Measurements from ENCODE around the gene FNDC11.
A peak's percentile ranks its signal among the peaks of the same experiment; 100 is the strongest.

Gene FNDC11

DNA sequence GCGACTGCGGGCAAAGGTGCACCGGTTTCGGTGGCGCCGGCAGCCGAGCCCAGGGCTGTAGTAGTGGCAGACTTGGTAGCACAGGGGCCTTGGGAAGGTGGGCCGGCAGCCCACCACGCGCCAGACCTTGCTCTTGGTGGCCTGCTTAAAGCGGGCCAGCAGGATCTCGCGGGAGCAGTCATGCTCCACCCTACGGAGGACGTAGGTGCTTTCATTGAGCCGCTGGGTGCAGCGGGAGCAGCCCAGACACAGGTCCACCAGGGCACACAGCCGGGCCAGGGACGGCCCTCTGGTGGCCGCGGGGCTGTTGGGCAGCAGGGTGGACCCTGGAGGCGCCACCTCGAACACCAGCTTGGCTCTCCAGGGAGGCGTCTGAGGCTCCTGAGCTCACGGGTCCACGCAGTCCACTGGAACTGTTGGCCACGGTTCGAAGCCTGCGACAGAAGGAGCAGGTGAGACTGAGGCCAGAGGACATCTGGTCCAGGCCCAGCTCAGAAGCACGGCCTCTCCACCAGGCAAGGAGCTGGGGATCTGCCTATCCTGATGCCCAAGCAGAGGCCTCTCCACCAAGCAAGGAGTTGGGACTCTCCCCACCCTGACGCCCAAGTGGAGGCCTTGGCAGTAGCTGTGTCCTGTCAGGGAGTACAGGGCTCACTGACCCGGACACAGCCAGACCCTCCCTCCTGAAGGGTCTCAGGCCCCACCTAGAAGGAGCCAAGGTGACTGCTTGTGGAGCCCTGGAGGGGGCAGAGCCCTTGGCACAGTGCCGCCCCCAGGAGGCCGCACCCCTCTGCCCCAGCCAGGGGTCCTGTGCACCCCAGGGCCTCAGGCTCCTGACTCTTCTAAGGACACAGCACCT lies 19.1 kb downstream of the FNDC11 start:
- TF ChIP-seq, protein P1, sequence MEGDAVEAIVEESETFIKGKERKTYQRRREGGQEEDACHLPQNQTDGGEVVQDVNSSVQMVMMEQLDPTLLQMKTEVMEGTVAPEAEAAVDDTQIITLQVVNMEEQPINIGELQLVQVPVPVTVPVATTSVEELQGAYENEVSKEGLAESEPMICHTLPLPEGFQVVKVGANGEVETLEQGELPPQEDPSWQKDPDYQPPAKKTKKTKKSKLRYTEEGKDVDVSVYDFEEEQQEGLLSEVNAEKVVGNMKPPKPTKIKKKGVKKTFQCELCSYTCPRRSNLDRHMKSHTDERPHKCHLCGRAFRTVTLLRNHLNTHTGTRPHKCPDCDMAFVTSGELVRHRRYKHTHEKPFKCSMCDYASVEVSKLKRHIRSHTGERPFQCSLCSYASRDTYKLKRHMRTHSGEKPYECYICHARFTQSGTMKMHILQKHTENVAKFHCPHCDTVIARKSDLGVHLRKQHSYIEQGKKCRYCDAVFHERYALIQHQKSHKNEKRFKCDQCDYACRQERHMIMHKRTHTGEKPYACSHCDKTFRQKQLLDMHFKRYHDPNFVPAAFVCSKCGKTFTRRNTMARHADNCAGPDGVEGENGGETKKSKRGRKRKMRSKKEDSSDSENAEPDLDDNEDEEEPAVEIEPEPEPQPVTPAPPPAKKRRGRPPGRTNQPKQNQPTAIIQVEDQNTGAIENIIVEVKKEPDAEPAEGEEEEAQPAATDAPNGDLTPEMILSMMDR (IDR thresholded peaks at IDR 0.05; ENCODE audit: low read depth, low read length, missing control alignments) = peak; percentile 42
- DNase-seq = no peak
- no peaks in the 10 kb centered on the region for H3K27me3 ChIP-seq (replicated peaks)
- no peaks in the 10 kb centered on the region for H3K36me3 ChIP-seq (replicated peaks)
- in situ Hi-C loops (cut with HindIII; ENCODE audit: low pct_ligation_motif_present, low sequenced_read_pairs) = no loop called here
- H3K4me3 ChIP-seq (ENCODE audit: low read depth, low read length) = peak overlapping the region; percentile 75
- H3K27ac ChIP-seq = no peak overlapping the region

DNA sequence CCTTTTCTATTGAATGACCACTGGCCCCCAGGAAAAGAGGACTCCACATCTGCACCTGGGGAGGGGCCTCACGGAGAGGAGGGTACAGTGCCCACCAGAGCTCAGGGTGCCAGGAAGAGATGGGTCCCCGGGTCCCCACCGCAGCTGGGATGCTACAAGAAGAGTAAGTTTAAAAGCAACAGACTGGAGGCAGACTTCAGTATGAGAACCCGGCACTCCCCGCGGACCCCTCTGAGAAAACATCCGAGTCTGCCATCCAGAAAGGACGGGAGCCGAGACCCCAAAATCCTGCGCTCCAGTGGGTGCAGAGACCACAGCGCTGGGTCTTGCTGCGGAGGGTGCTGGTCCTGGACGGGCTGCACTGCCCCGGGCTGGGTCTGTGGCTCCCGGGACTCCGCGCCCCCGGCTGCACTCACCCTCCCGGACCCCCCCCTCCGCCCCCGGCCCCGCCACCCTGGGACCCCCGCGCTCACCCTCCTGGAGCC lies 19.7 kb downstream of the FNDC11 start:
- in situ Hi-C loops (cut with HindIII; ENCODE audit: low pct_ligation_motif_present, low sequenced_read_pairs) = no loop called here
- TF ChIP-seq, protein P1 (IDR thresholded peaks at IDR 0.05; ENCODE audit: low read depth, low read length, missing control alignments) = no peak
- H3K27ac ChIP-seq = no peak overlapping the region
- no peak for DNase-seq
- peak overlapping the region; percentile 75 for H3K4me3 ChIP-seq (ENCODE audit: low read depth, low read length)
- no peaks in the 10 kb centered on the region for H3K27me3 ChIP-seq (replicated peaks)
- no peaks in the 10 kb centered on the region for H3K36me3 ChIP-seq (replicated peaks)

DNA sequence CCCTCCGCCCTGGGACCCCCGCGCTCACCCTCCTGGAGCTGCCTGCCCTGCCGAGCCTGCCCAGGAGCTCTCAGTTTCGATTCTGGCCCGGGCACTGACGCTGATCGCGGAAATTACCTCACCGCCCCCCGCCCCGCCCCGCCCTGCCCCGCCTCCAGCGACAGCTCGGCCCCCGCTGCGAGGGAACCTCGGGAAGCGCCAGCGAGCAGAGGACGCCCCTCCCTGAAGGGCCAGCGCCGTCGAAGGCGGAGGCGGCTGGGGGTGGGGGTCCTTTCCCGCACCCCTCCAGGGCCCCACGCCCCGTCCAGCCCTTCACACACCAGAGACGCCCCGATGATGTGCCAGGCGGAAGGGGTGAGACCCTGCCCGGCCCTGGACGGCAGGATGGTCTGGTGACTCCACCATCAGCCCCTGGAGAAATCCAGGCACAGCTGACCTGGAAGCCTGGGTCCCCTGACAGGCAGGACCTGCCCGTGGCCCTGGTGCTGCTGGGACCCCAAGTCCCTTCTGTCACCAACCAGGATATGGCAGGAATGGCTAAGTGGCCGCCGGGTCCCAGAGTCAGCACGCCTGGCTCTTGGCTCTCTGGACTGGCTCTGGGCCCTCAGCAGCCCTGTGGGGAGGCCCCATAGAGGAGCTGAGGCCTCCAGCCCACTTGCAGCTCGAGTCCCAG lies 20.3 kb downstream of the FNDC11 start, which contains the start of gene HELZ2:
Gene HELZ2 (minus strand): TSS at position 84 of the 673 bp plus-strand sequence. CDS start 1,854 bp downstream, outside the sequence.
- H3K27me3 ChIP-seq (replicated peaks) = no peaks in the 10 kb centered on the region
- H3K27ac ChIP-seq = peak within 1 kb of the TSS; percentile 42
- no peaks in the 10 kb centered on the region for H3K36me3 ChIP-seq (replicated peaks)
- peak; percentile 61 for DNase-seq
- in situ Hi-C loops (cut with HindIII; ENCODE audit: low pct_ligation_motif_present, low sequenced_read_pairs) = no loop called here
- TF ChIP-seq, protein P1 (IDR thresholded peaks at IDR 0.05; ENCODE audit: low read depth, low read length, missing control alignments) = no peak
- peak within 1 kb of the TSS; percentile 75 for H3K4me3 ChIP-seq (ENCODE audit: low read depth, low read length)

DNA sequence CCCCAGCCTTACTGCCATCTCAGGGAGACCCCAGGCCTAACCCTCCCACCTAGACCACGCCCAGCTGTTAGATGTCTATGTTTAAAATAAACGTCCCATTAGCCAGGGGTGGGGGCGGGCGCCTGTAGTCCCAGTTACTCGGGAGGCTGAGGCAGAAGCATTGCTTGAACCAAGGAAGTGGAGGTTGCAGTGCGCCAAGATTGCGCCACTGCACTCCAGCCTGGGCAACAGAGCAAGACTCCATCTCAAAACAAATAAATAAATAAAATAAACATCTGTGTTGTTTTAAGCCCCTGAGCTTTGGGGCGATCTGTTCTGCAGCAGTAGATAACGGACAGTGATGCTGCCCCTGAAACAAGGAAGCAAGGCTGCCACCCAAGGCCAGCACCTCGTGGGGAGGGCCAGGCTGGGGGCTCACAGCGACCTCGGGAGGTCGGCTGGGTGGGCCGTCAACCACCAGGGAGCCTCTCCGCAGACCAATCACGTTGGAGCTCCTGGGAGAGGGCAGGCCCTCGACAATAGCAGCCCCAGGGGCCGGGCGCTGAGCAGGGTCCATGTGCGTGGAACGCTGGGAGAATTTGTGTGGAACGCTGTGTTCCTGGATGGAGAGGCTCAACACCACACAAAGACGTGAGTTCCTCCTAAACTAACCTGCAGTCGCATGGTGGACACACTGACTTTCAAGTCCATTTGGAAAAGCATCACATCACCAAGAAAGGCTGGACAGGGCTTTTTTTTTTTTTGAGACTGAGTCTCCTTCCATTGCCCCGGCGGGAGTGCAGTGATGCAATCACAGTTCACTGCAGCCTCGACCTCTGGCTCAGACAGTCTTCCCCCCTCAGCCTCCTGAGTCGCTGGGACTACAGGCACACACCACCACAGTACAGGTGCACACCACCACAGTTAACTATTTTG lies 21.1 kb downstream of the FNDC11 start:
- DNase-seq = no peak
- no peak overlapping the region for H3K27ac ChIP-seq
- TF ChIP-seq, protein P1 (IDR thresholded peaks at IDR 0.05; ENCODE audit: low read depth, low read length, missing control alignments) = no peak
- no peaks in the 10 kb centered on the region for H3K36me3 ChIP-seq (replicated peaks)
- in situ Hi-C loops (cut with HindIII; ENCODE audit: low pct_ligation_motif_present, low sequenced_read_pairs) = loop anchor here (25.0 kb wide), 2 partner anchors 112 to 312 kb away; partner anchors contain the start of genes DNAJC5 and TNFRSF6B
- H3K27me3 ChIP-seq (replicated peaks) = no peaks in the 10 kb centered on the region
- H3K4me3 ChIP-seq (ENCODE audit: low read depth, low read length) = no peak overlapping the region

DNA sequence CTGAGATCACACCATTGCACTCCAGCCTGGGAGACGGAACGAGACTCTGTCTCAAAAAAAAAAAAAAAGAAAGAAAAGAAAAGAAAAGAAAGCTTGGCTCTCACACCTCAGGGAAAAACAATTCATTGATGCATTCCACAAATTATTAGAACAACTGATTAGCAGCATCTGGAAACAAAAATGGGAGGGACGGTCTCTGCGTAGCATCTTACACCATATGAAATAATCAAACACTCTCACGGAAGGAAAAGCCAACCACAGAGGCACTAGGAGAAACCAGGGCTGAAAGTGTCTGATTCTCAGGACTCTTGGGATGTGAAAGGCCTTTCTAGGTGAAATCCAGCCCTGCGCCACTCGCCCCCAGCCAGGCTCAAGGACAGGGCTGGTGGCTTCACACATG lies 22.4 kb downstream of the FNDC11 start:
- H3K27me3 ChIP-seq (replicated peaks) = no peaks in the 10 kb centered on the region
- H3K4me3 ChIP-seq (ENCODE audit: low read depth, low read length) = no peak overlapping the region

More for the DNA sequence above, 22.4 kb downstream of the FNDC11 start:
- in situ Hi-C loops (cut with HindIII; ENCODE audit: low pct_ligation_motif_present, low sequenced_read_pairs) = loop anchor here (25.0 kb wide), 2 partner anchors 111 to 311 kb away; partner anchors contain the start of genes DNAJC5 and TNFRSF6B
- no peak for DNase-seq
- TF ChIP-seq, protein P1 (IDR thresholded peaks at IDR 0.05; ENCODE audit: low read depth, low read length, missing control alignments) = no peak
- H3K36me3 ChIP-seq (replicated peaks) = no peaks in the 10 kb centered on the region
- no peak overlapping the region for H3K27ac ChIP-seq

All from brain microvascular endothelial cell (primary cell).